Liver (tissue), 9 donors: Measurements from ENCODE around the gene CCND1. TPM values are rescaled to one million over a fixed set of nuclear protein-coding genes. Genes with fewer than 3 reads are reported as not detected.

Experiments
- DNase-seq: peaks from one replicate; pipeline ENCODE4 v3.0.0-alpha.2; 2017; ENCODE audit warnings: low spot score
- H3K27ac ChIP-seq, 2 donors: one replicate each; pipeline ENCODE4 v1.7.0; 2013; ENCODE audit warnings: inconsistent platforms in 2 of 2, low read length in 2 of 2, control low read depth in 1 of 2, low read depth in 1 of 2, mild to moderate bottlenecking in 1 of 2
- H3K27me3 ChIP-seq, 4 donors: one replicate each; pipeline versions ENCODE4 v1.6.1 to v1.7.0; 2013; ENCODE audit warnings: low read length in 3 of 4, inconsistent platforms in 1 of 4, mild to moderate bottlenecking in 1 of 4, moderate library complexity in 1 of 4; ENCODE audit not compliant: control insufficient read depth in 4 of 4, insufficient read depth in 4 of 4
- H3K36me3 ChIP-seq, 4 donors: one replicate each; pipeline versions ENCODE4 v1.6.1 to v1.7.0; 2013; ENCODE audit warnings: low read length in 3 of 4, mild to moderate bottlenecking in 3 of 4, low read depth in 1 of 4, moderate library complexity in 1 of 4; ENCODE audit not compliant: control insufficient read depth in 4 of 4, insufficient read depth in 3 of 4
- H3K4me1 ChIP-seq, 4 donors: one replicate each; pipeline versions ENCODE4 v1.6.1 to v1.7.0; 2013; ENCODE audit warnings: low read length in 3 of 4, mild to moderate bottlenecking in 3 of 4, moderate library complexity in 1 of 4; ENCODE audit not compliant: control insufficient read depth in 4 of 4, insufficient read depth in 4 of 4
- H3K4me3 ChIP-seq, 3 donors: one replicate each; pipeline versions ENCODE4 v1.6.1 to v1.7.0; 2013; ENCODE audit warnings: low read length in 3 of 3, control low read depth in 1 of 3, low read depth in 1 of 3, mild to moderate bottlenecking in 1 of 3
- H3K9ac ChIP-seq, 2 donors: one replicate each; pipeline ENCODE4 v1.7.0; 2013; ENCODE audit warnings: low read length in 2 of 2, mild to moderate bottlenecking in 2 of 2, moderate library complexity in 2 of 2, control low read depth in 1 of 2, low read depth in 1 of 2
- H3K9me3 ChIP-seq, 4 donors: one replicate each; pipeline versions ENCODE4 v1.6.1 to v1.7.0; 2013; ENCODE audit warnings: low read length in 3 of 4; ENCODE audit not compliant: control insufficient read depth in 4 of 4
- EGR1 ChIP-seq, 2 donors: IDR thresholded peaks; 2 replicates each; pipeline ENCODE4 v1.6.1; 2016 to 2018; ENCODE audit warnings: antibody characterized with exemption in 2 of 2, low read depth in 2 of 2
- FOXA2 ChIP-seq: IDR thresholded peaks from 2 replicates; pipeline ENCODE4 v1.6.1; 2016; ENCODE audit warnings: antibody characterized with exemption
- GABPA ChIP-seq, 2 donors: IDR thresholded peaks in 1 of 2; conservative IDR thresholded peaks in 1 of 2; 2 replicates each; pipeline ENCODE4 v1.6.1; 2016; ENCODE audit warnings: antibody characterized with exemption in 2 of 2, mild to moderate bottlenecking in 1 of 2, moderate library complexity in 1 of 2
- NR2F2 ChIP-seq: IDR thresholded peaks from 2 replicates; pipeline ENCODE4 v1.6.1; 2016; ENCODE audit warnings: antibody characterized with exemption
- RAD21 ChIP-seq, 2 donors: IDR thresholded peaks; 2 replicates each; pipeline ENCODE4 v1.6.1; 2016; ENCODE audit warnings: antibody characterized with exemption in 2 of 2, mild to moderate bottlenecking in 2 of 2
- TAF1 ChIP-seq: conservative IDR thresholded peaks from 2 replicates; pipeline ENCODE4 v1.6.1; 2016; ENCODE audit warnings: antibody characterized with exemption, mild to moderate bottlenecking
- YY1 ChIP-seq: IDR thresholded peaks from 2 replicates; pipeline ENCODE4 v1.6.1; 2016; ENCODE audit warnings: antibody characterized with exemption, mild to moderate bottlenecking
- WGBS: extraction: QIAGEN DNeasy Blood & Tissue Kit; methylation state at CpG from one replicate; pipeline ENCODE4 v1.1.7; 2013; 5-methylcytosine and 5-hydroxymethylcytosine counted together
- polyA plus RNA-seq, 2 donors: library from polyadenylated mRNA; stranded (reverse) in 1 of 2; unstranded in 1 of 2; fragments of 200-250 nt in 1 of 2; fragments of >200 nt in 1 of 2; fragmentation: Nextera tagmentation in 1 of 2; extraction: Ambion mirVana in 1 of 2; gene quantifications; one replicate each; pipeline versions ENCODE4 v1.2.1 to v1.2.3, GENCODE V29; 2013 to 2015
- total RNA-seq, 2 donors: library from RNA; depleted of rRNA; stranded (reverse); fragments of >200 nt; gene quantifications; one replicate each; pipeline ENCODE4 v1.2.3, GENCODE V29; 2014
- TF ChIP-seq, protein P1 (sequence below): fragments of 150-350 bp; IDR thresholded peaks from 2 replicates; pipeline ENCODE4 v1.5.1; 2017; ENCODE audit warnings: improper control_type of control experiment, low read depth, low read length; ENCODE audit not compliant: missing input control
- TF ChIP-seq, protein P2 (sequence below): IDR thresholded peaks from 2 replicates; pipeline ENCODE4 v1.6.1; 2016; ENCODE audit warnings: antibody characterized with exemption
- TF ChIP-seq, protein P3 (sequence below): IDR thresholded peaks from 2 replicates; pipeline ENCODE4 v1.6.1; 2016; ENCODE audit warnings: antibody characterized with exemption, mild to moderate bottlenecking
- TF ChIP-seq, protein P4 (sequence below): IDR thresholded peaks from 2 replicates; pipeline ENCODE4 v1.6.1; 2016; ENCODE audit warnings: antibody characterized with exemption
- donor health status: healthy.
- donor health status: healthy.
- donor health status: healthy.
- donor health status: healthy.
- donor health status: healthy.

CCND1 gene
- total and polyA plus RNA-seq, 4 donors, result 28.9 to 100 (median 53.3) TPM

- TF ChIP-seq, protein P1, sequence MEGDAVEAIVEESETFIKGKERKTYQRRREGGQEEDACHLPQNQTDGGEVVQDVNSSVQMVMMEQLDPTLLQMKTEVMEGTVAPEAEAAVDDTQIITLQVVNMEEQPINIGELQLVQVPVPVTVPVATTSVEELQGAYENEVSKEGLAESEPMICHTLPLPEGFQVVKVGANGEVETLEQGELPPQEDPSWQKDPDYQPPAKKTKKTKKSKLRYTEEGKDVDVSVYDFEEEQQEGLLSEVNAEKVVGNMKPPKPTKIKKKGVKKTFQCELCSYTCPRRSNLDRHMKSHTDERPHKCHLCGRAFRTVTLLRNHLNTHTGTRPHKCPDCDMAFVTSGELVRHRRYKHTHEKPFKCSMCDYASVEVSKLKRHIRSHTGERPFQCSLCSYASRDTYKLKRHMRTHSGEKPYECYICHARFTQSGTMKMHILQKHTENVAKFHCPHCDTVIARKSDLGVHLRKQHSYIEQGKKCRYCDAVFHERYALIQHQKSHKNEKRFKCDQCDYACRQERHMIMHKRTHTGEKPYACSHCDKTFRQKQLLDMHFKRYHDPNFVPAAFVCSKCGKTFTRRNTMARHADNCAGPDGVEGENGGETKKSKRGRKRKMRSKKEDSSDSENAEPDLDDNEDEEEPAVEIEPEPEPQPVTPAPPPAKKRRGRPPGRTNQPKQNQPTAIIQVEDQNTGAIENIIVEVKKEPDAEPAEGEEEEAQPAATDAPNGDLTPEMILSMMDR, result no peak
Measured at GRCh38 chr11:69630424-69630823, 10.5 kb upstream of the CCND1 start (continued).

DNA sequence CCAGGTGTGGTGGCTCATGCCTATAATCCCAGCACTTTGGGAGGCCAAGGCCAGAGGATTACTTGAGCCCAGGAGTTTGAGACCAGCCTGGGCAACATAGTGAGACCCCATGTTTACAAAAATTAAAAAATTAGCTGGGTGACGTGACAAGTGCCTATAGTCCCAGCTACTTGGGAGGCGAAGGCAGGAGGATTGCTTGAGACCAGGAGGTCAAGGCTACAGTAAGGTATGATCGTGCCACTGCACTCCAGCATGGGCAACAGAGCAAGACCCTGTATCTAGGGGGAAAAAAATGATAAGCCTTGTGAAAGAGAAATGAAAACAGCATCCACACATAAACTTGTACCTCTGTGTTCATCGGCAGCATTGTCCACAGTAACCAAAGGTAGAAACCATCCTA lies 8.1 kb upstream of the CCND1 start:
- no peak for DNase-seq
- no peak overlapping the region for H3K27ac ChIP-seq
- TF ChIP-seq NR2F2 (no peak), GABPA (IDR thresholded peaks at IDR 0.05 in 1 of 2, conservative IDR thresholded peaks at IDR 0.05 in 1 of 2) (no peak), TAF1 (no peak), YY1 (no peak), EGR1 (IDR thresholded peaks at IDR 0.05; ENCODE audit: low read depth in 2 of 2) (no peak), FOXA2 (no peak), RAD21 (IDR thresholded peaks at IDR 0.05) (no peak)
- TF ChIP-seq, protein P2, sequence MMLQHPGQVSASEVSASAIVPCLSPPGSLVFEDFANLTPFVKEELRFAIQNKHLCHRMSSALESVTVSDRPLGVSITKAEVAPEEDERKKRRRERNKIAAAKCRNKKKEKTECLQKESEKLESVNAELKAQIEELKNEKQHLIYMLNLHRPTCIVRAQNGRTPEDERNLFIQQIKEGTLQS, result no peak
- TF ChIP-seq, protein P3, sequence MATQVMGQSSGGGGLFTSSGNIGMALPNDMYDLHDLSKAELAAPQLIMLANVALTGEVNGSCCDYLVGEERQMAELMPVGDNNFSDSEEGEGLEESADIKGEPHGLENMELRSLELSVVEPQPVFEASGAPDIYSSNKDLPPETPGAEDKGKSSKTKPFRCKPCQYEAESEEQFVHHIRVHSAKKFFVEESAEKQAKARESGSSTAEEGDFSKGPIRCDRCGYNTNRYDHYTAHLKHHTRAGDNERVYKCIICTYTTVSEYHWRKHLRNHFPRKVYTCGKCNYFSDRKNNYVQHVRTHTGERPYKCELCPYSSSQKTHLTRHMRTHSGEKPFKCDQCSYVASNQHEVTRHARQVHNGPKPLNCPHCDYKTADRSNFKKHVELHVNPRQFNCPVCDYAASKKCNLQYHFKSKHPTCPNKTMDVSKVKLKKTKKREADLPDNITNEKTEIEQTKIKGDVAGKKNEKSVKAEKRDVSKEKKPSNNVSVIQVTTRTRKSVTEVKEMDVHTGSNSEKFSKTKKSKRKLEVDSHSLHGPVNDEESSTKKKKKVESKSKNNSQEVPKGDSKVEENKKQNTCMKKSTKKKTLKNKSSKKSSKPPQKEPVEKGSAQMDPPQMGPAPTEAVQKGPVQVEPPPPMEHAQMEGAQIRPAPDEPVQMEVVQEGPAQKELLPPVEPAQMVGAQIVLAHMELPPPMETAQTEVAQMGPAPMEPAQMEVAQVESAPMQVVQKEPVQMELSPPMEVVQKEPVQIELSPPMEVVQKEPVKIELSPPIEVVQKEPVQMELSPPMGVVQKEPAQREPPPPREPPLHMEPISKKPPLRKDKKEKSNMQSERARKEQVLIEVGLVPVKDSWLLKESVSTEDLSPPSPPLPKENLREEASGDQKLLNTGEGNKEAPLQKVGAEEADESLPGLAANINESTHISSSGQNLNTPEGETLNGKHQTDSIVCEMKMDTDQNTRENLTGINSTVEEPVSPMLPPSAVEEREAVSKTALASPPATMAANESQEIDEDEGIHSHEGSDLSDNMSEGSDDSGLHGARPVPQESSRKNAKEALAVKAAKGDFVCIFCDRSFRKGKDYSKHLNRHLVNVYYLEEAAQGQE, result no peak
- TF ChIP-seq, protein P4, sequence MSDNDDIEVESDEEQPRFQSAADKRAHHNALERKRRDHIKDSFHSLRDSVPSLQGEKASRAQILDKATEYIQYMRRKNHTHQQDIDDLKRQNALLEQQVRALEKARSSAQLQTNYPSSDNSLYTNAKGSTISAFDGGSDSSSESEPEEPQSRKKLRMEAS, result no peak
- TF ChIP-seq, protein P1, result no peak
- H3K9me3 ChIP-seq, result no peaks in the 10 kb centered on the region
- no peak overlapping the region for H3K9ac ChIP-seq
- H3K27me3 ChIP-seq, result no peaks in the 10 kb centered on the region
- H3K36me3 ChIP-seq, result no peaks in the 10 kb centered on the region
- peaks cover 14 to 31% (median 25%) of the 10 kb centered on the region in 4 donors for H3K4me1 ChIP-seq
- 95% methylated on average over 4 of the region's 4 CpGs for WGBS
- H3K4me3 ChIP-seq, result no peak overlapping the region

DNA sequence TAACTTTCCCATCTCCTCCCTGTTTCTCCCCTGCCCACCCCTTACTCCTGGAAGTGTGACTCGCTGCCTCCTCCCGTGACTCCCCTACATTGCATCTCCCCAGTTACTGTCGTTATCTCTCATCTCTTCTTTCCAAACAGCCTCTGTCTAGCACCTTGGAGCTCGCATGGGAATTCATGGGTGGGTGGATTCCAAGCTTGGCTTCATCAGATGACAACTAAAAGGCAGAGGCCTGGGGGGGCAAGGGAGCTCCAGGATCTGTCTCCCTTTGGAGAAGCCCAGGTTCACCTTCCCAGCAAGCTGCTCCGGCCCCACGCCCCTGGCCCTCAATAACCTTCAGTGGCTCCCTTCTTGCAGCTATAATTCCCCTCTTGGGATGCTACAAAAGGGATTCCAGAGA lies 6.9 kb upstream of the CCND1 start:
- Histone ChIP-seq H3K27ac (no peak overlapping the region), H3K9ac (no peak overlapping the region), H3K36me3 (no peaks in the 10 kb centered on the region), H3K4me3 (no peak overlapping the region), H3K27me3 (no peaks in the 10 kb centered on the region), H3K9me3 (no peaks in the 10 kb centered on the region), H3K4me1 (peaks cover 17 to 43% (median 33%) of the 10 kb centered on the region in 4 donors)
- DNase-seq, result no peak
- TF ChIP-seq RAD21 (IDR thresholded peaks at IDR 0.05), result no peak
- 95% methylated on average over 6 of the region's 6 CpGs for WGBS
